UCSD-AML1 (cell line): ENCODE results near the gene AFMID.
"Not testable (repeated sequence)": the region's sequence is repeated elsewhere in the genome, so short reads cannot be mapped to it uniquely, and the experiment has no call there.

Experiments
- DNase-seq: peaks from one replicate; lab custom pipeline; 2025; ENCODE audit not compliant: unreplicated experiment; lab: John Stamatoyannopoulos, UW

AFMID gene

DNA sequence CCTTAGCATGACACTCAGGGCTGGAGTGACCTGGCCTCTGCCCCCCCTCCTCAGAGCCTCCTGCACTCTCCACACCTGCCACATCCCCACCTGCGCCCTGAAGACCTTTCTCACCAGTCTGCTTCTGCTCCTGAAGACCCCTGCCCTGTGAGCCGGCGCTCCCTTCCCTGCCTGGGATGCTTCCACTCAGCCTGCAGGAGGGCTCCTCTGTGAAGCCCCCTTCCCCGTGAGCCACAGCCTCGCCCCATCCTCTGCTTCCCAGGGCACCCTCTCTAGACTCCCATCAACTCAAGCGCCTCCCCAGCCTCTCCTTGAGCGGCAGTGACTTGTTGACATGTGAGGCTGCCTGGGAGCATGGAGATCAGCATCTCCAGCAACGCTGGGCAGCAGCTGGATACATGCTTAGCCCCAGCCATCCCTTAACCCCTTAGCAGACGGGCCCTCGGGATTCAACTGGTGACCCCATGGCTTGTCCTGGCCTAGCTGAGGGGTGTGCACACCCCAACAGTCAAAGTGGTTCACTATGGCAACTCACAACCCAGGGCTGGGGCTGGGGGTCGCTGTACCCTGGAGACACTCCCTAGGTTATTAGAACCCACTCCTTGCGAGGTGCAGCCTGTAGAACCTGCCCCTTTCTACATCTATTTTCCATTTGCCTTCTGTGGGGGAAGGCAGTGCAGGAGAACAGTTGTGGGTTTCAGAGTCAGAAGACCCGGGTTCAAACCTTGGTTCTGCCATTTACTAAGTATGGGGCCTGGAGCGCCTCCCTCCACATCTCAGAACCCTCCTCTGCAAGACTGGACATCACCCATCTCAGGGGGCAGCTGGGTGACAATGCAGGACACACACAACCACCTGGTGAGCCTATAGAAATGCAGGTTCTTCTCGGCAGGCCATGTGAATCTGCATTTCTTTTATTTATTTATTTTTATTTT is 65.8 kb downstream of the AFMID start:
- DNase-seq, result no peak

DNA sequence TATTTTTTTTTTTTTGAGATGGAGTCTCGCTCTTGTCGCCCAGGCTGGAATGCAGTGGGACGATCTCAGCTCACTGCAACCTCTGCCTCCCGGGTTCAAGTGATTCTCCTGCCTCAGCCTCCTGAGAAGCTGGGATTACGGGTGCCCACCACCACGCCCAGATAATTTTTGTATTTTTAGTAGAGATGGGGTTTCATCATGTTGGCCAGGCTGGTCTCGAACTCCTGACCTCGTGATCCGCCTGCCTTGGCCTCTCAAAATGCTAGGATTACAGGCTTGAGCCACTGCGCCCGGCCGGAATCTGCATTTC is 66.4 kb downstream of the AFMID start:
- DNase-seq, result not testable (repeated sequence)

DNA sequence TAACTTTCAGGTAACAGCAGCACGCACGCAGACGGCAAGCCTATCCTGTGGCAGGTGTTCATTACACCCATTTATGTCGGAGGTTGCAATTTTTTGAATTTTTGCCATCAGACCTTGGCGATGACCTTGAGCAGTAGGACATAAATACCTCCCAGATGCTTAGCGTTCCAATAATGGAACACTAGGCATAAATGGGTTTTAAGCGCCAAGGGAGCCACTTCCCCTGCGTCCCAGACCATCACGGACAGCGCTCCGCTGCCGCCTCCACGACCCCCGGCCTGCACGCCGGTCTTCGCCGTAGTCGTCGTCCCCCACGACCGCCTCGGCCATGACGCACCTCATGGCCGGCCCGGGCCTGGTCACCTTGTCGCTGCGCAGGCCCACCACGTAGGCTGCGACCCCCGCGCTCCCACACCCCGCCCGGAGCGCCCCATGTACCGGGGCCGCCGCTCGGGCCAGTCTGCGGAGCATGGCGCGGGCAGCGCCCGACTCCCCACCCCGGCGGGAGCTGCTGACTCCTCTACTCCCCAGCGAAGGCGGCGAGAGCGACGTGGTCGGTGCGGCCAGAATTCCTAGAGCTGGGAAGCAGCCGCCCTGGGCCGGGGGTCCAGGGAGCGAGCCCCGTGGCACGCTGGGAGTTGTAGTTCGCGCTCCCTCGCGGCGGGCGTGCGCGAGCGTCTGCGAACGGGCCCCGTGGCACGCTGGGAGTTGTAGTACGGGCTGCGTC is 66.9 kb downstream of the AFMID start:
- DNase-seq, result peak; percentile 83

DNA sequence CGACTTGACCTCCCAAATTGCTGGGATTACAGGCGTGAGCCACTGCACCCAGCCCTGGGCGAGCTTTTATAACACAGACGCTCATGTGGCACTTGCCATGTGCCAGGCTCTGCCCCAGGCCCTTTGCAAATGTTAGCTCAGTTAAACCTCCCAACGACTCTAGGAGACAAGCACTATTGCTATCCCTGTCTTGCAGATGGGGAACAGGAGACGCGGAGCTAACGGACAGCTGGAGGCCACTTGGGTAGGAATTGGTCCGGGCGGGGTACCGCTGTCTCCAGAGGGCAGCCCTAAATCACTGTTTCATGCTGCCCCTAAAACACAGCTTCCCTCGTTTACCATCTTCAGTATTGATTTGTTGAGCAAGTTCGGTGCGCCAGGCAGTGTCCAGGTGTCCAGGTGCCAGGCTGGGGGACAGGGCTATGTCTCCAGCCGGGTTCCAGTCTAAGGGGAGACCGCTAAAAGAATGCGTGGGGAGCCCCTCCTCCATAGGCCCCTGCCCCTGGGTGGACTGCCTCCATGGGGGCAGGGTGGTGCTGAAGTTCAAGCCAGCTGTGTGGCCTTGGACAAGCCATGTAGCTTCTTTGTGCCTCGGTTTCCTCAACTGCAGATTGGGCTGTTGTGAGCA is 68.0 kb downstream of the AFMID start:
- DNase-seq, result no peak

DNA sequence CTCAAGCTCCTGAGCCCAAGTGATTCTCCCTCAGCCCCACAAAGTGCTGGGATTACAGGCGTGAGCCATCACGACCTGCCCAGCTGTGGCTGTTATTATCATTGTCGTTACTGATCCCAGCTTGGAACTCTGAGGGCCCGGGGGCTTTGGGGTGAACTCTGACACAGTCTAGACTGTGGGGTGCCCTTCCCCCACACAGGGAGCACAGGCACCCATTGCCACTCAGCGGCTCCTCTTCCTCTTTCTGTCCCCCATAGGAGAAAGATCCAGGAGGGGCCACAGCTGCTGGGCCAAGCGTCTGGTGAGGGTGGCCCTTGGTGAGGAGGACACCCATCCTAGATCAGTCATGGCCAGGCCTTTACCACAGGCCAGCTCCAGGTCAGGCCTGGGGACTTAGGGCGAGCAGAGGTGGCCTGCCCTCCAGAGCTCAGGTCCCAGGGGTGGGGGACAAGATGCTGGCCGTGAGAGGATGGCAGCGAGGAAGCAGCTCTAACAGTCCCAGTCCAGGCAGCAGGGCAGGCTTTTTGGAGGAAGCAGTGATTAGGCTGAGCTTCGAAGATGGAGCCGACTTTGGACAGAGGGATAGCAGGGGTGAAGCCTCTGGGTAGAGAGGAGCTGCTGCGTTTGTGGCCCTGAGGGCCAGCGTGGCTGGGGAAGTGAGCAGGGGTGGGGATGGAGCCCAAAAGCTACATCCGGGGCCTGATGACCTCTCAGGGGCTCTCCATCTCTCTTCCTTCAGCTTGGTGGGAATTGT is 69.0 kb downstream of the AFMID start:
- DNase-seq, result no peak

DNA sequence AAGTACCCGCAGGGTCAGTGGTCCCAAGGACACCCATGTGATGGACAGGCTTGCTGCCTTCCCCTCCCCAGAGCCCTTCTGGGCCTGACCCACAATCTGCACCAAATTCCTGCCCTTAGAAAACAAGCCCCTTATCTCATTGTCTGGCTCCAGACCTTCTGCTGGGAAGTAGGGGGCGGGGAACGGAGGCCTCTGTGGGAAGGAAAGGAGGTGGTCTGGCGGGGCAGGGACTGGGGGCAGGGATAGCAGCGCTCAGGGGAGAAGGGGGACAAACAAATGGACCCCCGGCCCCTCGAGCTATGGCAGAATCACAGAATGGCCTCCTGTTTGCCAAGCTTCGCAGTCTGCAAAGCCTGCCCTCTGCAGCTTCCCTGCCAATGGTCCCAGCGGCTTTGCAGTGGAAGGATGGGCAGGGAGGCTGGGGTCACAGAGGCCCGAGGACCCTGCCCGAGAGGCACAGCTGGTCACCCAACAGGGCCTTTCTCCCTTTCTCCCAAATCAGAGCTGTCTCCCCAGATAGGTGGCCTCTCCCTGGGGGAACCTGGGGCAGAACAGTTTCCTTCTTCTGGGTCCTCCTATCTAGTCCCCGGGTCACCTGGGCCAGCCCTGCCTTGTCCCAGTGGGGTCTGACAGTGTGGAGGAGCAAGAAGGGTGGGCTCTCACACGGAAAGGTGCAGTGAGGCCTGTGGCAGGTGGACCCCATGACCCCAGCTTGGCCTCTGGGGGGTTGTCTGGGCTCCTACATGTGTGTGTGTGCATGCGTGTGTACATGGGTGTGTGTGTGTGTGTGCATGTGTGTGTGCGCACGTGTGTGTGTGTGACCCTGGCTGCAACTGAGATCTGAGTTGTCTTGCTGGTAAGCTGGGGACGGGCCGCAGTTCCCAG is 69.8 kb downstream of the AFMID start:
- DNase-seq, result no peak
